CD4-positive, alpha-beta T cell treated with Interleukin-17A for 1 hour (primary cell): ENCODE measurements around the gene OPN1SW.

ENCODE experiments used
- DNase-seq: peaks from one replicate; pipeline ENCODE4 v3.0.0-alpha.2; 2020

The OPN1SW gene

DNA sequence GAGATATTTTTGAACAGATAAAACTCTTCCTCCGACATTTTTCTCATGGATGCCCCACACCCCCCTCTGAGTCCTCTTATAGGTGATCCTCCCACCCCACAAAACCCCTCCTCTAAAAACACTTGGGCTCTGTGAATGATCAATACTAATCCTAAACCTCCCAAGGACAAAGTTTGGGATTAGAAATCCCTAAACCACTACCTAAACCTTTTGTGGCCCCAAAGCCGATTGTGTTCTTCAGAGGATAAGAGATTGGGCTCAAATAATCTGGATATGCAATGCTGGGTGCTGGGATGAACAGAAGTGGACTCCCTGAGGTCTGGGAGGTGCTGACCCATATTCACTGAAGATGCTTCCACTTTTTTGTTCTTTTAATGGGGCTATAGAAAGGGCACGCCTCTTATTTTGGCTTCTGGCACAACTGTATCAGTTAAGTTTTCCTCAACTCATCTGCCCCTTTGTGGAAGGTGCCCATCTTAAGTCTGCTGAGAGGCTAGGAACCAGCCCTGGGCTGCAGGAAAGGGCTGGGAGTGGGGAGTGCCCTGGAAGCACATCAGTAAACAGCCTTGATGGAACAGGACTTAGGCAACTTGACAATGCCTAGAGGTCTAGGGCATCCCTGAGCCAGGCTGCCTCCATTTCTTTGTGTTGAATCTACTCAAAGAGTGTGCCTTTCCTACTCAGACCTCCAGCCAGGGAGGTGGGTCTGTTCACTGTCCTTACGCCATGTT is at the start of gene OPN1SW:
TSS of gene OPN1SW (minus strand) at position 51 of the 731 bp plus-strand sequence. CDS start at position 38, 13 bp downstream.
- no peak for DNase-seq

DNA sequence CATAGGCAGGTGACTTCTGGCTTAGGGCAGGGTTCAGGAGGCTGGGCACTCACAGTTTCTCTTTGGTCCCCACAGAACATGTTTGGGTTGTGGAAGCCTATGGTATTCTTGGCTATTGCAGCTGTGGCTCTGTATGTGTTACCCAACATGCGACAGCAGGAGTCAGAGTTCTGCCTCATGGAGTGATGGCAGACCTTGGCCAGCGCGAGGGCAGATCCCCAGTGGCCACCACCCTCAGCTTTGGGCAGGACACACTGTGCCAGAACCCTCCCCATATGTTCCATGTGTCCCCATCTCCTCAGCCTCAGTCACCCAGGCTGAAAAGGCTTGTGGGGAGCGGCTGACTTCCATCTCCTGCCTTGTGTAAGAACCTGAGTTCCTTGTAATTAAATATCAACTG is 46.1 kb upstream of the OPN1SW start:
- DNase-seq: no peak

- DNase-seq: no peak
Measured at GRCh38 chr7:128818694-128819093, 43.1 kb upstream of the OPN1SW start.

DNA sequence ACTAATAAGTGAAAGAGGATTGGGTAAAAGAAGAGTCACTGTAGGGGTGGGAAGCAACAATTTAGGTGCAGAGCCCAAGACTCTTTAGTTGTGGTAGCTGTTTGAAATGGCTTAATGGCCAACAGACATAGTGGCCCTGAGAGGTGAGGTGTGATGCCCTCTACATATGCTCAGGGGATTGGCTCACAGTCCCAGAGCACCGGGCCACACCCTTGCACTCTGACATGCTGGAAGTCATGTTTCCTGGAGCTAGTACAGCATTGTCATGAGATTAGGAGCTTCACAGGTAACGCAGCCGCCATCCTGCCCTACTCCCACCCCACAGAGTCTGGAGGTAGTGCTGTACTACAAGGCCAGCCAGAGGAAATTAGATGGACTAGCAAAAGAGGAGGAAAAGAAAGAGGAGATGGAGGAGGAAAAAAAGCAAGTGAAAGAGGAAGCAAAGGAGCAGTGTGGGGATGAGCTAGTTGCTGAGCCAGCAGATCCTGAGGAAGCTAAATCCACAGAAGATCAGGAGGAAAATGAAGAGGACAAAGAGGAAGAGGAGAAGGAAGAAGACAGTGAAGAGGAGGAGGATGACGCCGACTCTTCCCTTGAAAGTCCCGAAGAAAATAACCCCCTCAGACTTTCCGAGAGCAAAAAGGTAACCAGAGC is 39.8 kb upstream of the OPN1SW start:
- DNase-seq: no peak

DNA sequence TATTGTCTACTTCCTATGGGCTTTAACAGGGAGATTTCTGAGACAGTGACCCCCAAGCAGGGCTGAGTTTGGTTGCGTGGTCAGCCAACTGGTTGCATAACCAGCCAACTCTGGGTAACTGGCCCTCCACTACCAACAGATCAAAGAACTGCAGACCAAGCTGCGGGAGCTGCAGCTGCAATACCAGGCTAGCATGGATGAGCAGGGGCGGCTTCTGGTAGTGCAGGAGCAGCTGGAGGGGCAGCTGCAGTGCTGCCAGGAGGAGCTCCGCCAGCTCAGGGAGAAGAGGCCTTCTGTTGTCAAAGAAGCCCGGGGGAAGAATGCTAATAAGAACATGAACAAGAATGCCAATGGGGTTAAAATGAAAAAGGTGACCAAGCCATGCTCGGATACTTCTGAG is 38.9 kb upstream of the OPN1SW start:
- DNase-seq: no peak

DNA sequence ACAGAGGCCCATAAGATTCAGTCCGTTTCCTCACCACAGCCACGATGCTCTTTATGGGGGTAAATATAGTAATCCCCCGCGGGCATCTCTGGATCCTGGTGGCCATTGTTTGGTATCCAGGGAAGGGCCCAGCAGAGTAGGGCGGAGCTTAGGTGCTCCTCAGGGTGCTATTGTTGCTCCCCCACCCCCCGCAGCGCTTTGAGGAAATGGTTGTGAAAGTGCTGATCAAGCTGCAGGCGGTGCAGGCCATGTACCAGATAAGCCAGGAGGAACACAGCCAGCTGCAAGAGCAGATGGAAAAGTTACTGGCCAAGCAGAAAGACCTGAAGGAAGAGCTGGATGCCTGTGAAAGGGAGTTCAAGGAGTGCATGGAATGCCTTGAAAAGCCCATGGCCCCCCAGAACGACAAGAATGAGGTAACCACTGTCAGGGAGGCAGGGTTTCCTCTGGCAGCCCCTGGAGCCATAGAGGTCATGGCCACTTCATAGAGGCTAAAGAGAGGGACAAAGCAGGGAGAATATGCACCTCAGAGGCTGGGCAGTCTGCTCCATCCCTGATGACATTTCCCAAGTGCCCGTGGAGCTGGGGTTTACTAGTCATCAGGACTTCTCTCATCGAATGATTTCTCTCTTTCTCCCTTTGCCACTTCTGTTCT is 37.0 kb upstream of the OPN1SW start:
- no peak for DNase-seq

DNA sequence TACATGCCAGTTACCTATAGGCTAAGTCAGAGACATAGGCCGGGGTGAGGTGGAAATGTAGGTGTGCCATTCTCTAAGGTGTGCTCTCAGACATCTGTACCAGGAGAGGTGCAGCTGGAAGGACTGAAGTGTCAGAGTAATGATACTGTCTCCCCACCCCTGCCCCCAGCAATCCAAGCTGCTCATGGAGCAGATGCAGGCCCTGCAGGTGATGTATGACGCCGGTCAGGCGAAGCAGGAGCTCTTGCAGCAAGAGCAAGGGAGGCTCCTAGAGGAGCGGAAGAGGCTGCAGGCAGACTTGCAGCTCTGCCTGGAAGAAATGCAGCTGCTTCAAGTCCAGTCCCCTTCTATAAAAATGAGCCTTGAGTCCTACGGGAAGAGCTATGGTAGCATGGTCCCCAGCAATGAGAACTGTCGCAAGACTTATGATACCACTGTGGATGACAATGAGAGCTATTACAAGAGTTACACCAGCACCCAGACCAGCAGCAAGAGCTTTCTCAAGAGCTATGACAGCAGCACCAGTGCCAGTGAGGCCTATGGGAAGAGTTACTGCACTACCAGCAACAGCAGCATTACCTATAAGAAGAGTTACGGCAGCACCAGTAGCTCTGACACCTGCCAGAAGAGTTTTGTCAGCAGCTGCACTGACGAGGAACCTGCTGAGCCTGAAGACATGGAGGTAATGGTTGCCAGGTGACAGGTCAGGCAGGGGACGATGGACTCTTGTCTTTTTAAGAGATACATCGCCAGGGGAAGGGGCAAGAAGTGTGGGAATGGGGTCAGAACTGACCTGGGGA is 36.2 kb upstream of the OPN1SW start:
- DNase-seq: no peak

- no peak for DNase-seq
Measured at GRCh38 chr7:128810997-128811396, 35.4 kb upstream of the OPN1SW start.

GRCh38 chr7:128810473-128810872 is 34.9 kb upstream of the OPN1SW start:
- no peak for DNase-seq

GRCh38 chr7:128809363-128809762 is 33.8 kb upstream of the OPN1SW start:
- no peak for DNase-seq

- no peak for DNase-seq
Measured at GRCh38 chr7:128807191-128807590, 31.6 kb upstream of the OPN1SW start.

- DNase-seq: no peak
Measured at GRCh38 chr7:128805225-128805624, 29.6 kb upstream of the OPN1SW start.

DNA sequence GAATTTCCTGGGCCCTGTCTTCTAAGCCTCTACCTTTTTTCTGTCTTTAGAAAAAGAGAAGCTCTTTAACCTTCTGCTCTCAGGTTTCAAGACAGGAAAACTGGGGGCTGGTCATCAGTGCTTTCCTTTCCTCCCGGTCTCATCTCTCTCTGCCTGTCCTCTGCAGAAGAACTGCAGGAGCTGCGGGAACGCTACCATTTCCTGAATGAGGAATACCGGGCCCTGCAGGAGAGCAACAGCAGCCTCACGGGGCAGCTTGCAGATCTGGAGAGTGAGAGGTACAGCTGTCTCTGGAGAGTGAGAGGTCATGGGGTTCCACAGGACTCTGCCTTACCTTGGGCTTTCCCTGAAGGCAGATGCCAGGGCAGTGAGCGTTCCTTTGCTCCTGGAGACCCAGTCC is 28.9 kb upstream of the OPN1SW start:
- DNase-seq: no peak

DNA sequence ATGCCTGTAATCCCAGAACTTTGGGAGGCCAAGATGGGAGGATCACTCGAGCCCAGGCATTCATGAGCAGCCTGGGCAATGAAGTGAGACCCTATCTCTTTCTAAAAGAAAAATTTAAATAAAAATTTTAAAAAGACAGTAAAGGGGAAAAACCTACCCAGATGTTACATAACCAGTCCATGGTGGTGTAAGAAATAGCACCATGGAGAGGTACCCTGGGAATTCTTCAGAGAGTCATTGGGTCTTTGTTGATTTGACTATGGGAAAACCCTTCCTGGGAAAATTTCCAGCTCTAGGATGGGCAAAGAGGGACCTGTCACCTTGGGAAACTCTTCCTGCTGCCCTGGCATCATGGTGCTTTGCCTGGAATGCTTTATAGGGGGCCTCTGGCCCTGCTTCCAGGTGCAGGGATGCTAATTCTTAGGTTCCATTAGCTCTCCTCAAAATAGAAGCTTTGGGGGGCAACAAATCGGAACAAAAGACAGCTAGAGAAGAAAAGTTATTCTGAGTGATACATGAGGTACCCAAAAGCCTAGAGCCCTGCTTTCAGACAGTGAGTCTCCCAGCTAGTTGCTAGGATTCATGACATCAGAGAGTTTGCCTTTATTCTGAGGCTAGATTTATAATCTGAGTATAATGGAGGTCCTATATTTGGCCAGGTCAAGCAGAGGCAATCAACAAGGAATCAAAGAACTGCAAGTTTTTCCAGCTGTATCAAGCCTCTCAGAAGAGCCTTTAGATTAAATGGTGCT is 26.2 kb upstream of the OPN1SW start:
- DNase-seq: no peak

- DNase-seq: no peak
Measured at GRCh38 chr7:128801003-128801402, 25.4 kb upstream of the OPN1SW start.

- no peak for DNase-seq
Measured at GRCh38 chr7:128800567-128800966, 25.0 kb upstream of the OPN1SW start.

DNA sequence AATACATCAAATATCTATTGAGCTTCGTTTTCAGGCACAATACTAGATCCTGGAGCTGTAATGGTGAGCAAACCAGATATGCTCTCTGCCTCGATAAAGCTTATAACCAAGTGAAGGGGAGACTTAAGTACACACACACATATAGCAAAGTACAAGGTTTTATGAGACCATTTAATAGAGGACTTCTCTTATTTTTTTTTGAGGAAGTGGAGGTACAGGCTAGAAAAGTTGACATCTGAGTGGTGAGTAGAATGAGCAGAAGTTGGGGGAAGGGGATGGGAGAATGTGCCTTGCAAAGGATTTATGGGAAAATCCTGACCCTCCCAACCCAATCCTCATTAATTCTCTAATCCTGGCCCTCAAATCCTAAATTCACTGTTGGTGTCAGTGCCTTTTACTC is 23.9 kb upstream of the OPN1SW start:
- DNase-seq: no peak

DNA sequence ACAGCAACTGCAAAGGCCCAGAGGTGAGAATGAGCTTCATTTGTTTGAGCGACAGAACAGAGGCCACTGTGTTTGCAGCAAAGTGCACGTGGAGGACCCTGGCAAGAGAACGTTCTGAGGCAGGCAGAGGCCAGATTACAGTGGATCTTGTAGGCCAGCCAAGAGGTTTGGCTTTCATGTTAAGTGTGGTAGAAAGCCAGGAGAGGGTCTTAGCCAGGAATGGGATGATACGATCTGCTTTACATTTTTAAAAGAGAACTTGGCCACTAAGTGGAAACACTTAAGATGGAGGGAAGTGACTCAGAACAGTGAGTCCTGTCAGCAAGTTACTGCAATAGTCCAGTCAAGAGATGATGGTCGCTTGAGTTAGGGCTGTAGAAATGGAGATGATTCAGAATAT is 20.7 kb upstream of the OPN1SW start:
- no peak for DNase-seq

DNA sequence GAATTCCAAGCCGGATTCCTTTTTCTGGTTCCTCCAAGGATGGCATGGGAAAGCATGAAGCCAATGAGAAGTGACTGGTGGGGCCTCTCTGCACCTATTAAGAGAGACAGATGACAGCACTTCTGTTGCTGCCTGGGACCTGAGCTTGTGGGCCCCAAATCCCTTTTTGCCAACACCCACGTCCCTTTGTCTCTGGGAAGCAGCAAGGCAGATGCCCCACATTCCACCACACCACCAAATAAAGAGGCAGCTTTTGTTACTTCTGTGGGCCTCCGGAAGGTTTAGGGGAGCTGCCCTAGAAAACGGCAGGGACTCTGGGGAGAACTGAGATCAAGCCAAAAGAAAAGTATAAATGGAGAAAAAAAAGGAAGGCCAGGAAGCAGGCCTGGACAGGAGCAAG is 19.5 kb upstream of the OPN1SW start:
- no peak for DNase-seq

GRCh38 chr7:128794436-128794835 is 18.8 kb upstream of the OPN1SW start:
- no peak for DNase-seq

- peak; percentile 26 for DNase-seq
Measured at GRCh38 chr7:128794020-128794419, 18.4 kb upstream of the OPN1SW start.

- DNase-seq: no peak
Measured at GRCh38 chr7:128793181-128793547, 17.6 kb upstream of the OPN1SW start.
